Measurements from ENCODE around the gene MMEL1.

The MMEL1 gene

DNA sequence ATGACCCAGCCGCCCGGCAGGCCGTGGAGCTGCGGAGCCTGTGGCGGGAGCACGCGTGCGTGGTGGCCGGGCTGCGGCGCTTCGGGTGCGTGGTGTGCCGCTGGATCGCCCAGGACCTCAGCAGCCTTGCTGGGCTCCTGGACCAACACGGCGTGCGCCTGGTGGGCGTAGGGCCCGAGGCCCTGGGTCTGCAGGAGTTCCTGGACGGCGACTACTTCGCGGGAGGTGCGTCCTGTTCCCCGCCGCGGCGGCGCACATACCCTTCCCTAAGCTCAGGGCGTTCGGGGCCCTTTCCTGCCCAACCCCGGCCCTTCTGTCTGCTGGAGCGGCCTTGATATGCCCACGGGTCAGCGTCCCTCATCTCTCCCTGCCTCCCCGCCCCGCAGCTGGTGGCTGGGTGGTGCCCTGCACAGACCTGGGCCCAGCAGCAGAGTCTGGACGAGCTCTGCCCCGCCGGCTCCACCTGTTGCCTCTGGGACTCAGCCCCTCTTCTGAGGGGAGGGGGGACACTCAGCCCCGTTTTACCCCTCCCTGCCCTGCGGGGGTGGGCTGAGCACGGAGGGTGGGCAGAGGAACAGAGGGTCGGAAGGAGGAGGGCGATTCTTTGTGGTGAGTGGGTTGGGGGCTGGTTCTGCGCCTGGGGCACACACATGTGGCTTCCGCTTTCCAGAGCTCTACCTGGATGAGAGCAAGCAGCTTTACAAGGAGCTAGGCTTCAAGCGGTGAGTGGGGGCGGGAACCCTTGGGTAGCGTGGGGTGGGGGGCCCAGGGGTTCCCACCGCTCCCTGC, 45.6 kb downstream of the MMEL1 start:
- Histone ChIP-seq H3K4me1 (ENCODE audit: control insufficient read depth, insufficient read depth, low read length) (peaks cover 4% of the 10 kb centered on the region), H3K9me3 (ENCODE audit: control insufficient read depth, insufficient read depth, low read depth, low read length) (no peaks in the 10 kb centered on the region), H3K27ac (ENCODE audit: extremely low read depth, low read depth, low read length) (no peak overlapping the region), H3K4me3 (ENCODE audit: low read depth, low read length) (peak overlapping the region; percentile 68), H3K36me3 (ENCODE audit: control insufficient read depth in 2 of 2, insufficient read depth in 1 of 2, low read length in 2 of 2) (peaks cover 0 to 16% of the 10 kb centered on the region in 2 experiments; a peak in 1 of 3 replicates)
- ChIA-PET POLR2A (no interaction called here), CTCF (no interaction called here)
- TF ChIP-seq GLIS2 (tag by site-specific recombination; IDR thresholded peaks at IDR 0.05) (peak; percentile 64), SCRT1 (tag by site-specific recombination; IDR thresholded peaks at IDR 0.05; ENCODE audit: borderline replicate concordance) (peak; percentile 98), ZBTB8A (tag by site-specific recombination; IDR thresholded peaks at IDR 0.05) (peak; percentile 77), KLF10 (tag by site-specific recombination; IDR thresholded peaks at IDR 0.05) (no peak), ZNF600 (tag by site-specific recombination; IDR thresholded peaks at IDR 0.05) (peak; percentile 65), SP2 (tag by site-specific recombination; IDR thresholded peaks at IDR 0.05) (peak; percentile 29; the same call in 1 of the 2 replicates), ZNF426 (tag by site-specific recombination; IDR thresholded peaks at IDR 0.05) (no peak), ZNF335 (tag by site-specific recombination; conservative IDR thresholded peaks at IDR 0.05) (peak; percentile 38), ZBTB20 (tag by site-specific recombination; IDR thresholded peaks at IDR 0.05) (peak; percentile 59; the same call in 1 of the 2 replicates), ZFHX2 (tag by site-specific recombination; conservative IDR thresholded peaks at IDR 0.05) (peak; percentile 72), KLF1 (tag by site-specific recombination; IDR thresholded peaks at IDR 0.05) (peak; percentile 22; the same call in 1 of the 2 replicates), EGR2 (tag by site-specific recombination; IDR thresholded peaks at IDR 0.05; ENCODE audit: low read depth) (0 out of 2 replicates have a peak, but pooled peaks have one; percentile 36), ZNF664 (tag by site-specific recombination; IDR thresholded peaks at IDR 0.05) (no peak), ZBTB48 (tag by site-specific recombination; IDR thresholded peaks at IDR 0.05) (peak; percentile 37; the same call in 1 of the 2 replicates), GLIS1 (tag by site-specific recombination; IDR thresholded peaks at IDR 0.05) (peak; percentile 86), SCRT2 (tag by site-specific recombination; IDR thresholded peaks at IDR 0.05) (peak; percentile 99)
- TF ChIP-seq, protein P1, sequence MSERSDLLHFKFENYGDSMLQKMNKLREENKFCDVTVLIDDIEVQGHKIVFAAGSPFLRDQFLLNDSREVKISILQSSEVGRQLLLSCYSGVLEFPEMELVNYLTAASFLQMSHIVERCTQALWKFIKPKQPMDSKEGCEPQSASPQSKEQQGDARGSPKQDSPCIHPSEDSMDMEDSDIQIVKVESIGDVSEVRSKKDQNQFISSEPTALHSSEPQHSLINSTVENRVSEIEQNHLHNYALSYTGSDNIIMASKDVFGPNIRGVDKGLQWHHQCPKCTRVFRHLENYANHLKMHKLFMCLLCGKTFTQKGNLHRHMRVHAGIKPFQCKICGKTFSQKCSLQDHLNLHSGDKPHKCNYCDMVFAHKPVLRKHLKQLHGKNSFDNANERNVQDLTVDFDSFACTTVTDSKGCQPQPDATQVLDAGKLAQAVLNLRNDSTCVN (tag by site-specific recombination; optimal IDR thresholded peaks at IDR 0.05): peak; percentile 37
- TF ChIP-seq, protein P2, sequence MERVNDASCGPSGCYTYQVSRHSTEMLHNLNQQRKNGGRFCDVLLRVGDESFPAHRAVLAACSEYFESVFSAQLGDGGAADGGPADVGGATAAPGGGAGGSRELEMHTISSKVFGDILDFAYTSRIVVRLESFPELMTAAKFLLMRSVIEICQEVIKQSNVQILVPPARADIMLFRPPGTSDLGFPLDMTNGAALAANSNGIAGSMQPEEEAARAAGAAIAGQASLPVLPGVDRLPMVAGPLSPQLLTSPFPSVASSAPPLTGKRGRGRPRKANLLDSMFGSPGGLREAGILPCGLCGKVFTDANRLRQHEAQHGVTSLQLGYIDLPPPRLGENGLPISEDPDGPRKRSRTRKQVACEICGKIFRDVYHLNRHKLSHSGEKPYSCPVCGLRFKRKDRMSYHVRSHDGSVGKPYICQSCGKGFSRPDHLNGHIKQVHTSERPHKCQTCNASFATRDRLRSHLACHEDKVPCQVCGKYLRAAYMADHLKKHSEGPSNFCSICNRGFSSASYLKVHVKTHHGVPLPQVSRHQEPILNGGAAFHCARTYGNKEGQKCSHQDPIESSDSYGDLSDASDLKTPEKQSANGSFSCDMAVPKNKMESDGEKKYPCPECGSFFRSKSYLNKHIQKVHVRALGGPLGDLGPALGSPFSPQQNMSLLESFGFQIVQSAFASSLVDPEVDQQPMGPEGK (tag by site-specific recombination; IDR thresholded peaks at IDR 0.05): peak; percentile 80
- TF ChIP-seq, protein P3, sequence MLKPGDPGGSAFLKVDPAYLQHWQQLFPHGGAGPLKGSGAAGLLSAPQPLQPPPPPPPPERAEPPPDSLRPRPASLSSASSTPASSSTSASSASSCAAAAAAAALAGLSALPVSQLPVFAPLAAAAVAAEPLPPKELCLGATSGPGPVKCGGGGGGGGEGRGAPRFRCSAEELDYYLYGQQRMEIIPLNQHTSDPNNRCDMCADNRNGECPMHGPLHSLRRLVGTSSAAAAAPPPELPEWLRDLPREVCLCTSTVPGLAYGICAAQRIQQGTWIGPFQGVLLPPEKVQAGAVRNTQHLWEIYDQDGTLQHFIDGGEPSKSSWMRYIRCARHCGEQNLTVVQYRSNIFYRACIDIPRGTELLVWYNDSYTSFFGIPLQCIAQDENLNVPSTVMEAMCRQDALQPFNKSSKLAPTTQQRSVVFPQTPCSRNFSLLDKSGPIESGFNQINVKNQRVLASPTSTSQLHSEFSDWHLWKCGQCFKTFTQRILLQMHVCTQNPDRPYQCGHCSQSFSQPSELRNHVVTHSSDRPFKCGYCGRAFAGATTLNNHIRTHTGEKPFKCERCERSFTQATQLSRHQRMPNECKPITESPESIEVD (tag by site-specific recombination; IDR thresholded peaks at IDR 0.05): no peak
- TF ChIP-seq, protein P4, sequence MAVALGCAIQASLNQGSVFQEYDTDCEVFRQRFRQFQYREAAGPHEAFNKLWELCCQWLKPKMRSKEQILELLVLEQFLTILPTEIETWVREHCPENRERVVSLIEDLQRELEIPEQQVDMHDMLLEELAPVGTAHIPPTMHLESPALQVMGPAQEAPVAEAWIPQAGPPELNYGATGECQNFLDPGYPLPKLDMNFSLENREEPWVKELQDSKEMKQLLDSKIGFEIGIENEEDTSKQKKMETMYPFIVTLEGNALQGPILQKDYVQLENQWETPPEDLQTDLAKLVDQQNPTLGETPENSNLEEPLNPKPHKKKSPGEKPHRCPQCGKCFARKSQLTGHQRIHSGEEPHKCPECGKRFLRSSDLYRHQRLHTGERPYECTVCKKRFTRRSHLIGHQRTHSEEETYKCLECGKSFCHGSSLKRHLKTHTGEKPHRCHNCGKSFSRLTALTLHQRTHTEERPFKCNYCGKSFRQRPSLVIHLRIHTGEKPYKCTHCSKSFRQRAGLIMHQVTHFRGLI (tag by site-specific recombination; IDR thresholded peaks at IDR 0.05): 0 out of 2 replicates have a peak, but pooled peaks have one; percentile 17
